Stimulated activated CD4-positive, alpha-beta T cell treated with anti-CD3 and anti-CD28 coated beads, Interleukin-12 subunit alpha, Interleukin-12 subunit beta, amount 100 ng/mL, for 24 hours (primary cell): ENCODE measurements around the gene PRKCA.
"Not testable (repeated sequence)": the region's sequence is repeated elsewhere in the genome, so short reads cannot be mapped to it uniquely, and the experiment has no call there.

ENCODE experiments used
- DNase-seq, 2 experiments: peaks; one replicate each; pipeline ENCODE4 v3.0.0-alpha.2; 2020; ENCODE audit warnings: low read depth in 2 of 2

The PRKCA gene

DNA sequence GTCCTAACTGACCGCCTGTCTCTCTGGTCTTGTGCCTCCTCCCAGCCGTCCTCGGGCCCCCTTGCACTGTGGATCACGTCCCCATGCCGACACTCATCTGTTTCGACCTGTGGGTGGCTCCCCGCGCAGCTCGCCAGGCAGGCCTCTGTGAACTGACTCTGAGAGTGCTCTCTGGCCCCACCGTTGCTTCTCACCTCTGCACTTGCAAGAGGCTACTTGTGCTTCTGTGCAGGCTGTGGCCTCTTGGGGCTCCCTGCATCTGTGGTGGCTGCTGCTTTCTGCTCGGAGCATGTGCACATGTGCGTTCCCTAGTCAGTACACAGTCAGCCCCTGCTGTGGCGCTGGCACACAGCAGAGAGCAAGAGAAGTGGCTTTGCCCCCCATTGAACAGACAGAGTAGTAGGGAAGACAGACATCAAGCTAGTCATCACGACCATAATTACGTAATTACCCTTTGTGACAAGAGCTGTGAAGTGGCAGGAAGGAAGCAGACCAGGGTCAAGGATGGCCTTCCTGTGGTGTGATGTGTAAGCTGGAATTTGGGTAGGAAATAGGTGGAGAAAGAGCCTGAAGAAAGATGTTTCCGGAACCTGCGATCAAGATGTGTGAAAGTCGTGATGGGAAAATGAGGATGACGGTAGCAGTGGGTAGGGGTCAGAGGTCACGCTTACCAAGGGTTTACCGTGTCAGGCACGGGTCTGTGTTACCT lies 276.5 kb downstream of the PRKCA start:
- no peak for DNase-seq

- no peak for DNase-seq
Observed at GRCh38 chr17:66579556-66579955, 277.1 kb downstream of the PRKCA start.

DNA sequence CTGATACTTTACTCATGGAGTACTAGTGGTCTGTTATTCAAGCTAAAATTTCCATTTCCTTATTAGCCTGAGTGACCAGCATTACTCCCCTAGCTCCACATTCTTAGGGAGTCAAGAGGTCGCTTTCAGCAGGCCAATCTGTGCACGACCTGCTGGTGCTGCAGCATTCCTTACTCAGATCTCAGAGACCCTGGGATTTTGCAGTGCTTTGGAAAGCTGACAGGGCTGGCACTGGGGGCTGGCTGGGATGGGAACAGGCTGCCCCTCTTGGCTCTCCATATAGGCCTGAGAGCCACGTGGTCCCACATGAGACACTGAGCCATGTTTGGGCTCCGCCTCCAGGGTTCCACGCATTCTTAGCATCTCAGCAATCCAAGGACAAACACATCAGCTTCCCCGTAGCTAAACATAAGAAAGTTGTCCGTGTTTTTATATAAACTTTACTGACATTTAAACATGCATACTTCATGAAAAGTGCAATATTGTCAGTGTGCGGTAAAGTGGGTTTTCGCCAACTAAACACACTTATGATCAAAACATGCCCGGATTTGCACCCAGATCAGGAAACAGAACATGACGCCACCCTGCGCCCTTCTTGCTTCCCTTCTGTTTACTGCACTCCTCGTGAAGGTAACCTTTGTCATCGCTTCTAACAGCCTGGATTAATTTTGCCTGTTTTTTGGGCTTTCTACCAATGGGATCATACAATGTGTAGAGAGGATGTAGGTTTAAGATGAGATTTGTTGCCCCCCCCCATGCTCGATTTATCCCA lies 278.0 kb downstream of the PRKCA start:
- no peak for DNase-seq

DNA sequence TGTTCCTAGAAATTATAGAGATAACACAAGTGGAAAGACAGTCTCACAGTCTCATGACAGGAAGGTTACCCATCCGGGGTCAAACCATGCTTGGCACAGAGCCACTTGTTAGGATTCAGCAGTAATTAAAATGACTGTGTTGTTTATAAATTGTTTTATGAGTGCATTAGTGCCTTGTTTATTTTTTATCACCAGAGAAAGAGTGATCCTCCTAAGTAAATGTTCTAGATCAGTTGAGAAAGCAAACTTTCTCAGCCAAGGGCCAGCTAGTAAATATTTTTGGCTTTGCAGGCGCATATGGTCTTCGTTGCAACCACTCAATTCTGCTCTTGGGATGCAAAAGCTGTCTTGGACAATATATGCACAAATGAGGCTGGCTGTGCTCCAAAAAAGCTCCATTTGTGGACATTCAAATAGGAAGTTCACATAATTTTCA lies 278.6 kb downstream of the PRKCA start:
- DNase-seq = no peak

DNA sequence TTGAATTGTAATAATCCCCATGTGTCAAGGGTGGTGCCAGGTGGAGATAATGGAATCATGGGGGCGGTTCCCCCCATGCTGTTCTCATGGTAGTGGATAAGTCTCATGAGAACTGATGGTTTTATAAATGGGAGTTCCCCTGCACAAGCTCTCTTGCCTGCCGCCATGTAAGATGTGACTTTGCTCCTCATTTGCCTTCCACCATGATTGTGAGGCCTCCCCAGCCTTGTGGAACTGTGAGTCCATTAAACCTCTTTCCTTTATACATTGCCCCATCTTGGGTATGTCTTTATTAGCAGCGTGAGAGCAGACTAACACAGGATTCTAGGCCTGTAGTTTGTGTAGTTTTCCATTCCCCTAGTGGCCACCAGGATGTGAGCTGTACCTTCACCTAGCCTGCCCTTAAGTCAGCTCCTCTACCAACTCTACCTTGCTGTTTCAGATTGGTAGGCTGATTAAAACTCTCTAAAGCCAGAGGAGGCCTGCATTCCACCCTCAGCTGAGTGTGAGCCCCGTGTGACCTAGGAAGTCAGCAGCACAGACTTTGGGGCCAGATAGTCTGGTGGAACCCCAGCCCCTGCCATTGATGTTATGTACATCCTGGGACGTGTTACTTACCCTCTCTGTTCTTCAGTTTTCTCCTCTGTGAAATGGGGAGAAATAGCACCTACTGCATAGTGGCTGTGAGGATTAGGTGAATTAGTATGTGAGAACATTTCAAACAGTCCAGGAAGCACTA lies 280.1 kb downstream of the PRKCA start:
- DNase-seq = no peak

GRCh38 chr17:66583112-66583748 lies 280.8 kb downstream of the PRKCA start:
- DNase-seq = no peak

DNA sequence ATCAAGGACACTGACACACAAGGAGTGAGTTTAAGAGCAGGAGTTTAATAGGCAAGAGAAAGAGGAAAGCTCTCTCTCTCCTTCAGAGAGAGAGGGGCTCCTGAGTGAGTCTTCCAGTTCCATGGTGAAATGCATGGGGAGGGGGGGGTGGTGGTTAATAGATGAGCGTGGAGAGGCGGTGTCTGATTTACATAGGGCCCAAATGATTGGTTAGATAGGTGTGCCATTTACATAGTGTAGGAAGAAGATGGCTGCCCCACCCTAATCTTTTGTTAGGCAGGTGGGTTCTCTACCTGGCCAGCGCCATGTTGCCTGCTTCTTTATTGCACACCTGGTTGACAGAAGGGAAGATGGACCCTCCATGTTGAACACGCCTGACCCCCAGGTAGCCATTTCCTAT lies 282.5 kb downstream of the PRKCA start:
- DNase-seq = no peak

DNA sequence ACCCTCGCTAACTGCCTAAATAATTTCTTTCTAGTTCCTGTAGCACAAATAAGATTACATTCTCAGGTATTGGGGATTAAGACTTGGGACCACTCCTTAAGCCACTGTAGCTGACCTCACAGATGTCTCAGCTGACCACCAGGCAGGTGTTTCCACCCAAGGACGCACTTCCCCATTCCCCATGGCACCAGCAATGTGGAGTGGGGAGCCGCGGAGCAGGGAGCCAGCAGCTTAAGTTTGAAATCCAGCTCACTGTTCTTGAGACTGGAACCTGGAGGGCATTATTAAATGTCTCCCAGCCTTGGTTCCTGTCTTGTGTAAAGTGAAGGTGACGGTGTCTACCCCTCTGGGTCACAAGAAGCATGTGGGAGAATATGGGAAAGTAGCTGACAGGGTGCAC lies 283.1 kb downstream of the PRKCA start:
- no peak for DNase-seq

- no peak for DNase-seq
Observed at GRCh38 chr17:66589892-66590291, 287.5 kb downstream of the PRKCA start.

GRCh38 chr17:66593116-66593515 lies 290.7 kb downstream of the PRKCA start:
- no peak for DNase-seq

GRCh38 chr17:66595893-66596292 lies 293.5 kb downstream of the PRKCA start:
- DNase-seq = no peak

DNA sequence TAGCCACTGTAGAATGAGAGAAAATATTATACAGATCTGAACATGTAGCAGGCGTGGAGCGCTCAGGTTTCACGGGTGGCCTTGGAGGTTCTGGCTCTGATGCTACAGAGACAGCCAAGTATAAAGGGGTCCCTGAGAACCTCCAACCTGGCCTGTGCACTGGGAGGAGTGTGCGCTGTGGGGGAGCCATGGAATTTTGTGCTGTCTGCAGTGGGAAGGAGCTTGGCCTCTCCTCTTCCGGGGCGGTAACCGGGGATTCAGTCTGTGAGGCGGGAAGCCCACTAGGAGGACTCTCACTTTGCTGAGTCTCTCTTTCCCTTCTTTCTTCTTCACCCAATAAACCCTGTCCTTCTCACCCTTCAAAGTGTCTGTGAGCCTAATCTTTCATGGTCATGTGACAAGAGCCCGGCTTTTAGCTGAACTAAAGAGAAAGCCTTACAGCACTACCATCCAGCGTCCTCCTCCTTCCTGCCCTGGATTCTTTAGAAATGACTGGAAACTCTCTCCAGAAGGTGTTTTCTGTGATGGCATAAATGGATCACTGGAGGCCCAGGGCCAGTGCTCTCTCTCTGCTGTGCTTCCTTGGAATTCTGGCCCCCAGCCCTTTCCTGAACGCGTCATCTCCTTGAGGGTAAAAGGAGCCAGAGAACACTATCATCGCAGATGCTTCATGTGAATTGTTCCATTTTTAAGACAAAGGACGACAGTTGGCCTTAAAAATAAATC lies 300.4 kb downstream of the PRKCA start:
- no peak for DNase-seq

DNA sequence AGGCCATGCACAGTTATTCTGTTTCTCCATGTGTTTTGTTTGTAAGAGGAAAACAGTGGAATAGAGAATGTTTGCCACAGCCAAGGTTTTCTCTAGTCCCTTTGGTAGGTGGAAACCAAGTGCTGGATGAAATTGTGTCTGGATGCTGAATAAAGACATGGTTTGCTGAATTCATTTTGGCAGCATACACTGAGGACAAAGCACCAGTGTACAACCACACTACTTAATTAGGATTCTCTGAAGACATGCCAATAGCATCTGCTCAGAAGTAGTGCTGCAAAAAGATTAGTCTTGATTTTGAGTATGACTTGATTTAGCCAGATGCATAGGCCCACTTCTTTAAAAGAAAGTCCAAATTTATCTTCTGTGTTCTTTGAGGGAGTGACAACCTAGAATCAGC lies 302.0 kb downstream of the PRKCA start:
- no peak for DNase-seq

DNA sequence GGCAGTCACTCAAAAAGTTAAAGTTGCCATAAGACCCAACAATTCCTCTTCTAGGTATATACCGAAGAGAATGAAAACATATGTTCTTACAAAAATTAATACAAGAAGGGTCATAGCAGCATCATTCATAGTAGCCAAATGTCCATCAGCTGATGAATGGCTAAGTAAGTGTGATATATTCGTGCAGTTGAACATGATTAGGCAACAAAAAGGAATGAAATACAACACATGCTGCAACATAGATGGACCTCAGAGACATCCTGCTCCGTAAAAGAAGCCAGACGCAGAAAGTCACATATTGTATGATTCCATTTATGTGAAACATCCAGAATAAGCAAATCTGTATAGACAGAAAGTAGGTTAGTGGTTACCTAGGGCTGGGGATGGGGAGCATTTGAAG lies 303.1 kb downstream of the PRKCA start:
- DNase-seq = no peak

- no peak for DNase-seq
Observed at GRCh38 chr17:66610361-66611133, 308.1 kb downstream of the PRKCA start.

- no peak for DNase-seq
Observed at GRCh38 chr17:66611397-66611796, 309.0 kb downstream of the PRKCA start.

- no peak for DNase-seq
Observed at GRCh38 chr17:66612993-66613392, 310.6 kb downstream of the PRKCA start.

DNA sequence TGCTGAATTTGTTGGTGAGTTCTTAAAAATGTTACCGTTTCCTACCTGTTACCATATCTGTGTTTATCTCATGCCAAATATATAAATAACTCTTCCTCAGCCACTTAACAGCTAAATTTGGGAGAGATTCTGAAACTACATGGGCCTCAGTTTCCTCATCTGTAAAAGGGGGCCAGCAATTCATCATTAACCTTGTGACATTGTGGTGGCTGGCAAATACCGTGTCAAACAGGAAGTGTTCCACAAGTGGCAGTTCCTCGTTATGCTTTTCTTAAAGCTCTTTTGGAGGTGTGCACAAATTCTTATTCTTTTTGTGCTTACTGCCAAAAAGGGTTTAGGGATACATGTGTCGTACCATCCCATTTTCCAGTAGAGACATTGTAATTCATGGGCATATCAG lies 312.1 kb downstream of the PRKCA start:
- DNase-seq = no peak

DNA sequence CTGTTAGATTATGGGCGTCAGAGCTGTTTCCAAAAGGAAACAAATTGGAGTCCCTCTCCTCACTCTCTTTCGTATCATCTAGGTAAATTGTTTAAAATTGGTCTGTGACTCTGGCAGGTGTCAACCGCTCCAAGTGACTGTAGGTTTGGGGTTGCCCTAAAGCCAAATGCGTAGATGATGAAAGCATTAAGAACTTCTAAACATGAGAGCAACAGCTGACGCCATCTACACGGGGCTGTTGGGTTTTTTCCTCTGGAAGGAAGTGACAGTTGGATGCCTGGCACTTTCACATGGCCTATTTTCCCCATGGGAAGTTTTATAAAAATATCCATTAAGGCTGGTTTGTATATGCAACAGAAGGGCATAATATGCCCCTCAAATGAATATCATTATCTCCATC lies 316.8 kb downstream of the PRKCA start:
- no peak for DNase-seq

GRCh38 chr17:66620528-66620927 lies 318.1 kb downstream of the PRKCA start:
- DNase-seq = no peak

GRCh38 chr17:66624630-66625029 lies 322.2 kb downstream of the PRKCA start:
- not testable (repeated sequence) for DNase-seq
